H1 (cell line): ENCODE measurements around the gene TRIM24. TPM values are rescaled to one million over a fixed set of nuclear protein-coding genes. Genes with fewer than 3 reads are reported as not detected.

Source experiments
- ATF3 ChIP-seq: IDR thresholded peaks from 2 replicates; pipeline ENCODE4 v1.6.1; 2011; ENCODE audit warnings: low read depth, mild to moderate bottlenecking, low read length; ENCODE audit not compliant: insufficient read depth
- BACH1 ChIP-seq: IDR thresholded peaks from 2 replicates; pipeline ENCODE4 v1.6.1; 2012; ENCODE audit warnings: low read length, improper control_type of control experiment
- CBX5 ChIP-seq: fragments of 300-800, 300-1000 bp; sonication (generic); IDR thresholded peaks from 2 replicates; pipeline ENCODE4 v1.7.1; 2016; ENCODE audit warnings: antibody characterized with exemption, low read length, low read depth
- CEBPB ChIP-seq: IDR thresholded peaks from 2 replicates; pipeline ENCODE4 v1.6.1; 2012; ENCODE audit warnings: low read depth, low read length
- CHD1 ChIP-seq: IDR thresholded peaks from 2 replicates; pipeline ENCODE4 v1.6.1; 2012; ENCODE audit warnings: low read depth, low read length, improper control_type of control experiment
- CHD2 ChIP-seq: IDR thresholded peaks from 2 replicates; pipeline ENCODE4 v1.6.1; 2012; ENCODE audit warnings: low read length, improper control_type of control experiment
- EGR1 ChIP-seq: IDR thresholded peaks from 2 replicates; pipeline ENCODE4 v1.6.1; 2011; ENCODE audit warnings: low read depth, low read length, borderline replicate concordance
- EP300 ChIP-seq, 2 experiments: IDR thresholded peaks; 1 replicate in 1 of 2; 2 replicates in 1 of 2; pipeline ENCODE4 v1.6.1; 2011 to 2012; ENCODE audit warnings: low read depth in 2 of 2, low read length in 2 of 2, mild to moderate bottlenecking in 2 of 2, borderline replicate concordance in 1 of 2, inconsistent platforms in 1 of 2, moderate library complexity in 1 of 2
- FOSL1 ChIP-seq: IDR thresholded peaks from 2 replicates; pipeline ENCODE4 v1.6.1; 2011; ENCODE audit warnings: mild to moderate bottlenecking, low read depth, low read length, moderate library complexity; ENCODE audit not compliant: insufficient read depth
- HDAC6 ChIP-seq: IDR thresholded peaks from one replicate; pipeline ENCODE4 v1.7.1; 2012; ENCODE audit warnings: low read depth, mild to moderate bottlenecking, inconsistent platforms, low read length, moderate library complexity
- KDM1A ChIP-seq: fragments of 200-600, 300-600 bp; sonication (generic); IDR thresholded peaks from 2 replicates; pipeline ENCODE4 v1.7.1; 2016; ENCODE audit warnings: mild to moderate bottlenecking, low read length, borderline replicate concordance
- NANOG ChIP-seq: IDR thresholded peaks from 2 replicates; pipeline ENCODE4 v1.6.1; 2011; ENCODE audit warnings: low read length, low read depth, mild to moderate bottlenecking, inconsistent platforms; ENCODE audit not compliant: insufficient read depth, poor library complexity, severe bottlenecking
- POLR2AphosphoS5 ChIP-seq: IDR thresholded peaks from 2 replicates; pipeline ENCODE4 v1.6.1; 2011; ENCODE audit warnings: low read depth, low read length
- RNF2 ChIP-seq: fragments of 200-900, 300-1000 bp; sonication (generic); IDR thresholded peaks from 2 replicates; pipeline ENCODE4 v1.7.1; 2016; ENCODE audit warnings: borderline replicate concordance, low read depth, mild to moderate bottlenecking, antibody characterized with exemption, low read length; ENCODE audit not compliant: poor library complexity, severe bottlenecking; ENCODE audit errors: missing control alignments
- SP2 ChIP-seq: IDR thresholded peaks from 2 replicates; pipeline ENCODE4 v1.6.1; 2012; ENCODE audit warnings: mild to moderate bottlenecking, low read length, inconsistent platforms
- SP4 ChIP-seq: IDR thresholded peaks from 2 replicates; pipeline ENCODE4 v1.6.1; 2012; ENCODE audit warnings: low read length, inconsistent platforms
- SRF ChIP-seq: IDR thresholded peaks from 2 replicates; pipeline ENCODE4 v1.6.1; 2011; ENCODE audit warnings: mild to moderate bottlenecking, low read depth, low read length, moderate library complexity
- SUZ12 ChIP-seq: fragments of 200-600 bp; sonication (generic); IDR thresholded peaks from 2 replicates; pipeline ENCODE4 v1.6.1; 2012; ENCODE audit warnings: mild to moderate bottlenecking, inconsistent platforms, low read length, moderate library complexity, mixed read lengths
- TAF1 ChIP-seq: IDR thresholded peaks from 2 replicates; pipeline ENCODE4 v1.6.1; 2011; ENCODE audit warnings: mild to moderate bottlenecking, low read depth, low read length
- TBP ChIP-seq: IDR thresholded peaks from 2 replicates; pipeline ENCODE4 v1.6.1; 2011; ENCODE audit warnings: low read depth, low read length, improper control_type of control experiment
- polyA plus RNA-seq, 7 experiments: library from polyadenylated mRNA; depleted of rRNA in 3 of 7; stranded (reverse) in 5 of 7; unstranded in 2 of 7; fragments of >200 nt in 5 of 7; fragments of 200-250 nt in 2 of 7; gene quantifications; 1 replicate in 5 of 7; 2 replicates in 1 of 7; 4 replicates in 1 of 7; pipeline versions ENCODE4 v1.2.1 to v1.2.3, GENCODE V29; 2011 to 2013; ENCODE audit warnings: missing spikeins in 2 of 7, mixed read lengths in 2 of 7
- total RNA-seq: library from RNA; stranded (reverse); fragmentation: NEBNext Ultra II Directional; extraction: Animal tissue kit (Norgen Biotek cat#: 25700); gene quantifications from 2 replicates; pipeline ENCODE4 v1.2.1, GENCODE V29; 2021
- TF ChIP-seq, protein P1 (sequence below): IDR thresholded peaks from 2 replicates; pipeline ENCODE4 v1.6.1; 2011; ENCODE audit warnings: low read length, improper control_type of control experiment
- TF ChIP-seq, protein P2 (sequence below), 3 experiments: IDR thresholded peaks; 1 replicate in 2 of 3; 2 replicates in 1 of 3; pipeline versions ENCODE4 v1.5.1 to v1.6.1; 2011; ENCODE audit warnings: low read length in 3 of 3, mild to moderate bottlenecking in 3 of 3, inconsistent platforms in 2 of 3, low read depth in 1 of 3, moderate library complexity in 1 of 3; ENCODE audit not compliant: insufficient read depth in 1 of 3; ENCODE audit errors: control extremely low read depth in 1 of 3

Gene TRIM24
- total and polyA plus RNA-seq, 2 of the 8 experiments (the other 6 are each of a cell fraction or from before 2014, with no cell fraction given): 67.6 to 149 TPM

GRCh38 chr7:138527746-138528223 is 67.7 kb downstream of the TRIM24 start (continued):
- TF ChIP-seq CHD1: no peak
- no peak for TF ChIP-seq SUZ12
- TF ChIP-seq CHD2: no peak
- no peak for TF ChIP-seq SP2
- TF ChIP-seq EP300 (IDR thresholded peaks at IDR 0.05; ENCODE audit: borderline replicate concordance in 1 of 2, low read depth in 2 of 2, low read length in 2 of 2): no peak
- TF ChIP-seq TBP: no peak
- TF ChIP-seq ATF3: no peak
- TF ChIP-seq, protein P1, sequence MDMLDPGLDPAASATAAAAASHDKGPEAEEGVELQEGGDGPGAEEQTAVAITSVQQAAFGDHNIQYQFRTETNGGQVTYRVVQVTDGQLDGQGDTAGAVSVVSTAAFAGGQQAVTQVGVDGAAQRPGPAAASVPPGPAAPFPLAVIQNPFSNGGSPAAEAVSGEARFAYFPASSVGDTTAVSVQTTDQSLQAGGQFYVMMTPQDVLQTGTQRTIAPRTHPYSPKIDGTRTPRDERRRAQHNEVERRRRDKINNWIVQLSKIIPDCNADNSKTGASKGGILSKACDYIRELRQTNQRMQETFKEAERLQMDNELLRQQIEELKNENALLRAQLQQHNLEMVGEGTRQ: no peak
- TF ChIP-seq, protein P2, sequence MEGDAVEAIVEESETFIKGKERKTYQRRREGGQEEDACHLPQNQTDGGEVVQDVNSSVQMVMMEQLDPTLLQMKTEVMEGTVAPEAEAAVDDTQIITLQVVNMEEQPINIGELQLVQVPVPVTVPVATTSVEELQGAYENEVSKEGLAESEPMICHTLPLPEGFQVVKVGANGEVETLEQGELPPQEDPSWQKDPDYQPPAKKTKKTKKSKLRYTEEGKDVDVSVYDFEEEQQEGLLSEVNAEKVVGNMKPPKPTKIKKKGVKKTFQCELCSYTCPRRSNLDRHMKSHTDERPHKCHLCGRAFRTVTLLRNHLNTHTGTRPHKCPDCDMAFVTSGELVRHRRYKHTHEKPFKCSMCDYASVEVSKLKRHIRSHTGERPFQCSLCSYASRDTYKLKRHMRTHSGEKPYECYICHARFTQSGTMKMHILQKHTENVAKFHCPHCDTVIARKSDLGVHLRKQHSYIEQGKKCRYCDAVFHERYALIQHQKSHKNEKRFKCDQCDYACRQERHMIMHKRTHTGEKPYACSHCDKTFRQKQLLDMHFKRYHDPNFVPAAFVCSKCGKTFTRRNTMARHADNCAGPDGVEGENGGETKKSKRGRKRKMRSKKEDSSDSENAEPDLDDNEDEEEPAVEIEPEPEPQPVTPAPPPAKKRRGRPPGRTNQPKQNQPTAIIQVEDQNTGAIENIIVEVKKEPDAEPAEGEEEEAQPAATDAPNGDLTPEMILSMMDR (IDR thresholded peaks at IDR 0.05; ENCODE audit: control extremely low read depth in 1 of 3, insufficient read depth in 1 of 3, low read depth in 1 of 3, low read length in 3 of 3): no peak
- no peak for TF ChIP-seq CEBPB
- TF ChIP-seq KDM1A: peak; percentile 36; the same call in 1 of the 2 replicates
- no peak for TF ChIP-seq SP4
- no peak for TF ChIP-seq TAF1
- TF ChIP-seq CBX5: no peak
- TF ChIP-seq HDAC6: no peak
- no peak for TF ChIP-seq EGR1
- peak; percentile 70; the same call in 1 of the 2 replicates for TF ChIP-seq POLR2AphosphoS5
- no peak for TF ChIP-seq RNF2
- TF ChIP-seq SRF: no peak
- TF ChIP-seq FOSL1: no peak
- no peak for TF ChIP-seq BACH1
- TF ChIP-seq NANOG: no peak
